Skeletal muscle tissue (tissue), 4 donors: Measurements from ENCODE around the gene CCDC85C. TPM values are rescaled to one million over a fixed set of nuclear protein-coding genes. Genes with fewer than 3 reads are reported as not detected.

Experiments
- H3K27ac ChIP-seq: one replicate; pipeline ENCODE4 v1.7.0; 2013; ENCODE audit warnings: mild to moderate bottlenecking, low read depth, low read length, inconsistent platforms
- H3K27me3 ChIP-seq, 3 donors: one replicate each; pipeline ENCODE4 v1.7.0; 2013; ENCODE audit warnings: low read length in 3 of 3; ENCODE audit not compliant: control insufficient read depth in 3 of 3, insufficient read depth in 3 of 3
- H3K36me3 ChIP-seq, 3 donors: one replicate each; pipeline ENCODE4 v1.7.0; 2013; ENCODE audit warnings: low read length in 3 of 3; ENCODE audit not compliant: control insufficient read depth in 3 of 3, insufficient read depth in 3 of 3
- H3K4me1 ChIP-seq, 3 donors: one replicate each; pipeline ENCODE4 v1.7.0; 2013; ENCODE audit warnings: low read length in 3 of 3, mild to moderate bottlenecking in 3 of 3; ENCODE audit not compliant: control insufficient read depth in 3 of 3, insufficient read depth in 3 of 3
- H3K4me3 ChIP-seq, 3 donors: one replicate each; pipeline ENCODE4 v1.7.0; 2013; ENCODE audit warnings: low read length in 3 of 3
- H3K9ac ChIP-seq, 3 donors: one replicate each; pipeline ENCODE4 v1.7.0; 2013; ENCODE audit warnings: low read length in 3 of 3, mild to moderate bottlenecking in 3 of 3, moderate library complexity in 2 of 3, low read depth in 1 of 3
- H3K9me3 ChIP-seq, 3 donors: one replicate each; pipeline ENCODE4 v1.7.0; 2013; ENCODE audit warnings: low read length in 3 of 3; ENCODE audit not compliant: control insufficient read depth in 3 of 3
- total RNA-seq: library from RNA; depleted of rRNA; stranded (reverse); fragments of >200 nt; gene quantifications from one replicate; pipeline ENCODE4 v1.2.3, GENCODE V29; 2014
- donor health status: Osteomylitis.

CCDC85C gene
- total RNA-seq, 1 donor from 2014 or later: 1.6 TPM

DNA sequence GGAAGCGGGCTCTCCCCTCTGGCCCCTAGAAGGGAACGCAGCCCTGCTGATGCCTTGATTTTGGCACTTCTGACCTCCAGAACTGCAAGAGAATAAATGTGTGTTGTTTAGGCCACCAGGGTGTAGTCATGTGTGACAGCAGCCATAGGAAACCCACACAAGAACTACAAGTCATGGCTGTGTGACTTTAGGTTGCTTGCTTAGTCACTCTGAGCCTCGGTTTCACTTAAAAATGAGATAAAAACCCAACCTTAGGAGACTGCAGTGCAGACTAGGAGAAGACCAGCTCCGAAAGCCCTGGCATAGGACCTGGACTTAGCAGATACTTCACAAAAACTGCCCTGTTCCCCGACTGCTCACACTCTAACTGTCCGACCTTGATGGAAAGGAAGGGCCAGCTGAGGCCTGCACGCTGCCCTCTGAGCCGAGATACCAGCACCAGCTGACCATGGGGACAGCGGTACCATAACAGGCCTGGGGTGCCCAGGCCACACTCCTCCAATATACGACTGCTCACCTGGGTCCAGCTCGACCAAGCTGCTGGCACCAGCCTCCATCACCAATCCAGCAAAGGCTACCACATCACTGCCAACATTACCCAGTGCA is 53.5 kb downstream of the CCDC85C start:
- Histone ChIP-seq H3K9me3 (no peaks in the 10 kb centered on the region), H3K27ac (no peak overlapping the region), H3K4me3 (no peak overlapping the region), H3K4me1 (peaks cover 0 to 26% (median 12%) of the 10 kb centered on the region in 3 donors), H3K36me3 (no peaks in the 10 kb centered on the region), H3K9ac (no peak overlapping the region), H3K27me3 (peaks cover 0 to 7% (median 0%) of the 10 kb centered on the region in 3 donors)

DNA sequence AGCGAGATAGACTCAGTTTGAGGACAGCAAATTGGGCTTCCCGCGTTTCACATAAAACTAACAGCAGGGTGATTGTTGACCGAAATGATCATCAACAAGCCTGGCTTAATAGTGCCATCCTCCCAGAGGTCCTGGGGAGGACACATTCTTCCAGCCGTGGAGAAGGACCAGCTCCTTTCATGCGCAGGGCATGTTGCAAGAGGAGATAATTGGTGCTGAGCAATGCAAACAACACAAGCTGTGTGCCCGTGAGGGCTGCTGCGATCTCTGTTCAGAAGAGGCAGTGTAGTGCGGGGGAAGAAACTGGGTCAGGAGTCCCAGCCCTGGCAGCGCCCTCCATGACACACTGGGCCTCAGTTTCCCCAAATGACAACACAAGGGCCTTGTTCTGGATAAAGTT is 54.3 kb downstream of the CCDC85C start:
- H3K36me3 ChIP-seq: no peaks in the 10 kb centered on the region
- no peaks in the 10 kb centered on the region for H3K9me3 ChIP-seq
- no peak overlapping the region for H3K9ac ChIP-seq
- H3K27ac ChIP-seq: no peak overlapping the region
- H3K4me3 ChIP-seq: no peak overlapping the region
- H3K4me1 ChIP-seq: peaks cover 0 to 21% (median 7%) of the 10 kb centered on the region in 3 donors
- H3K27me3 ChIP-seq: peaks cover 0 to 7% (median 0%) of the 10 kb centered on the region in 3 donors

DNA sequence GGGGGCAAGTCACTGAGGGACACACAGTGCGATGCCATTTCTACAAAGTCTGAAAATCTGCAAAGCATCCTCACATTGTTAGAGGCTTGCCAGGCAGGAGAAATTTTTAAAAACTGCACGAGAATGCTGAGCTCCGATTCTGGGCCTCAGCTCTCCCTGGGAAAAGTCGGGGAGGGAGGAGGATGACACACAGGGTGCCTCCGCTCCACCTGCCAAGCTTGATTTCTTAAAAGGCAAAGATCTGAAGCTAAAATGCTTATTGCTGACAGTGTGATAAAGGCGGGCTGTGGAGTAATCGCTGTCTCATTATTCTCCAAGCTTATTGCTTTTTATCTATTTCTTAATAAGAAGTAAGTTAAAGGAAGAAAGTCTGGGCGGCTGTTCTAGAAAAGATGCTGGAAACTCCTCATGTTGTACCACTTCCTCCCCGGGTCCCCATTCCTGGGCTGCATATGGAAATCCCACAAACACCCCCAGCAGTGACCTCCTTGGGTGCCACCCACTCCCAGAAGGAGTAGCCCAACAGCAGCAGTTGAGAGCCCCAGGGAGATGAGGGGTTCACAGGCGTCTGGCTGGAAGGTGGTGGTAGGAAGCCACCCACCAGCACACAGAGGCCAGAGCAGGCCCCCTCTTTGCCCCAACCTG is 55.0 kb downstream of the CCDC85C start:
- Histone ChIP-seq H3K9me3 (no peaks in the 10 kb centered on the region), H3K4me1 (peaks cover 0 to 14% (median 5%) of the 10 kb centered on the region in 3 donors), H3K27ac (no peak overlapping the region), H3K4me3 (no peak overlapping the region), H3K27me3 (peaks cover 0 to 7% (median 0%) of the 10 kb centered on the region in 3 donors), H3K36me3 (no peaks in the 10 kb centered on the region), H3K9ac (no peak overlapping the region)

DNA sequence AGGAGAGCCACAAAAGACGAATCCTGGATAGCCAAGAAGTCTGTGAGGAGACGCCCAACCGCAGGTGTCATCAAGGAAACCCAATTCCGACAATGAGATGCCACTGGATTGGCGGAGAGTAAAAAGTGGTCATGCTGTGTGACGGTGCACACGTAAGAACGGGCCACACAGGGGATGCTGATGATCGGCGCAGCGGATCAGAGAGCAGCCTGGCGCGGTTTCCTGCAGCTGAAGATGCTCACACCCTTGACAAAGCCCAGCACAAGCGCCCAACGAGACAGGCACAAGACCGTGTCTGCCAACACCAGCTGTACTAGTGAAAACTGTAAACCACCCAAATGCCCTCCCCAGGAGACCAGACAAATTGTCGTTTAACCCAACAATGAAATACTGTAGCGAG is 55.8 kb downstream of the CCDC85C start:
- Histone ChIP-seq H3K27ac (no peak overlapping the region), H3K9ac (no peak overlapping the region), H3K27me3 (peaks cover 0 to 7% (median 0%) of the 10 kb centered on the region in 3 donors), H3K4me3 (no peak overlapping the region), H3K9me3 (no peaks in the 10 kb centered on the region), H3K4me1 (peaks cover 0 to 14% (median 5%) of the 10 kb centered on the region in 3 donors), H3K36me3 (no peaks in the 10 kb centered on the region)

DNA sequence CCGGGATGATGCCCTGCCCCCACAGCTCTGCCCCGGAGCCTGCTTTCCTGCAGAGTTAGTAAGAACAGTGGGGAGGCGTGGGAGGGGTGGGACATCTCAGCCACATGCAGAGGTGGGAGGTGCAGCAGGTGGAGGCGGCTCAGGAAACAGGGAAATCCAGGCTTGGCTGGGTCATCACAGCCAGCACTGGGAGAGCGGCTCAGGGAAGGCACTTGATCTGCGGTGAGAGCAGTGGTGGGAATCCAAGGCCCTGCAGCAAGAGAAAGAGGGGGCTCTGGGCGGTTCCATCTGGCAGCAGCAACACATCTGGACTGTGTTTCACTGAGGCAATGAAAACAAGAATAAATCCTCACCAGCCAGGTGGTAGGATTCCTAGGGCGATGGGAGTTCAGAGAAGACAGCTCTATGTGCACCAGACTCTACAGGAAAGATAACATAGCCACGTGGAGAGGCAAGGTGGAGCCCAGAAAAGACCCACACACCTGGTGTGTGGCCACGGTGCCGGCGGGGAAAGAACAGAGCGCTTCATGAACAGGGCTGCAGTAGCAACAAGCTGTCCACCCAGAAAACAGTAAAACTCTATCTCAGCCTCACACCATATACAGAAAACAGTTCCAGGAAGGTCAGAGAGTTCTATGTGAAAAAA is 57.6 kb downstream of the CCDC85C start:
- no peak overlapping the region for H3K9ac ChIP-seq
- H3K4me3 ChIP-seq: no peak overlapping the region
- H3K27me3 ChIP-seq: peaks cover 0 to 7% (median 3%) of the 10 kb centered on the region in 3 donors
- H3K27ac ChIP-seq: no peak overlapping the region
- H3K4me1 ChIP-seq: peaks cover 0 to 11% (median 9%) of the 10 kb centered on the region in 3 donors
- H3K36me3 ChIP-seq: no peaks in the 10 kb centered on the region
- no peaks in the 10 kb centered on the region for H3K9me3 ChIP-seq

DNA sequence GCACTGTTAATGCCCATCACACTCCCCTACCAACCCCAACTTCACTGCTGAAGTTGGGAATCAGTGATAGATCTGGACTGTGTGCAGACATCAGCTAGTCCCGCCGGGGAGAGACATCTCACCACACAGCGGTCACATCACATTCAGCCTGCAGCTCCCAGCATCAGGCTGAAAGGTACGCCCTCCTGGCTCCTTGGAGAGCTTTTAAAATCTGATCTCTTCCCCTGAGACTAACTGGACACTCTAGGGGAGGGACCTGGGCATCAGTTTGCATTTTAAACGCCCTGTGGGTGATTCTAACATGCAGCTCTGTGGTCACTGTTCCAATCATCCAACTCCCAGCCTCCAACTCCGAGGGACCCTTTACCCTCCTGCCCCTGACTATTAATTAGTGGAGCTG is 58.4 kb downstream of the CCDC85C start:
- H3K36me3 ChIP-seq: no peaks in the 10 kb centered on the region
- H3K27me3 ChIP-seq: peaks cover 0 to 4% (median 3%) of the 10 kb centered on the region in 3 donors
- H3K9ac ChIP-seq: no peak overlapping the region
- no peak overlapping the region for H3K27ac ChIP-seq
- H3K9me3 ChIP-seq: no peaks in the 10 kb centered on the region
- peaks cover 0 to 14% (median 7%) of the 10 kb centered on the region in 3 donors for H3K4me1 ChIP-seq
- no peak overlapping the region for H3K4me3 ChIP-seq

DNA sequence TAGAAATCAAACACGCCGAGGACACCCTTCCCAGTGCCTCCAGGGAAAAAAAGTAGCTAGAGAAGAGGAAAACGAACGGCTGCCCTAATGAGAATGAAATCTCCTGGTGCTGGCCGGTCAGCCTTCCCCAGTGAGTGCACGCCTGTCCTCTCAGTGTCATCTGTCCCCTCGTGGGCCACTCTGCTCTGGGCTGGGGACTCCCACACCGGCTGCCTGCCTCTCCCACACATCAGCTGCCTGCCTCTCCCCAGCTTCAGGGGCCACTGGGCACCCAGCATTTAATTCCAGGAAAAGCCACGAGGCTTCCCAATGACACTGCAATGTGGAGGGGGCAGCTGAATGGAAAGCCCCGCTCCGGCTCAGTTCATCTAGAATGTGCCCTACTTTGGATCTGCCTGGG is 59.0 kb downstream of the CCDC85C start:
- no peak overlapping the region for H3K9ac ChIP-seq
- no peak overlapping the region for H3K27ac ChIP-seq
- no peaks in the 10 kb centered on the region for H3K9me3 ChIP-seq
- H3K4me1 ChIP-seq: peaks cover 0 to 18% (median 7%) of the 10 kb centered on the region in 3 donors
- peaks cover 0 to 4% (median 3%) of the 10 kb centered on the region in 3 donors for H3K27me3 ChIP-seq
- H3K36me3 ChIP-seq: no peaks in the 10 kb centered on the region
- H3K4me3 ChIP-seq: no peak overlapping the region

DNA sequence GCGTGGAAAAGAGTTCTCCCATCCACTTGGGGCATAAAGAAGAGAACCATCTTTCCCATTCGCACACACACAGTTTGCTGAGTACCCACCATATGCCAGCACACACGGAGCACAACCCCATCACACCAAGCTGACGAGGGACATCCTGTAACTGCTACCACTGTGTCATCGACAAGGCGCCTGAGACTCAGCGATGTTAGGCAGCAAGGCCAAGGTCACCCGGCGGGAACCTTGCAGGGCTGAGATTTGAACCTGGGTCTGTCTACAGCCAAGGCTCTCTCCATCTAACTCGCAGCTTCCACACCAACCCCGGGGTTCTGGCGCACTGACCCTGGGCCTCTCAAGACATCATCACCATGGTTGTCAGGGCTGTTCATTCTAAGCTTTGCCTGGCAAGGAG is 60.0 kb downstream of the CCDC85C start:
- H3K4me3 ChIP-seq: no peak overlapping the region
- no peaks in the 10 kb centered on the region for H3K9me3 ChIP-seq
- peaks cover 0 to 18% (median 7%) of the 10 kb centered on the region in 3 donors for H3K4me1 ChIP-seq
- no peak overlapping the region for H3K9ac ChIP-seq
- peaks cover 0 to 3% (median 2%) of the 10 kb centered on the region in 3 donors for H3K27me3 ChIP-seq
- no peaks in the 10 kb centered on the region for H3K36me3 ChIP-seq
- H3K27ac ChIP-seq: no peak overlapping the region

DNA sequence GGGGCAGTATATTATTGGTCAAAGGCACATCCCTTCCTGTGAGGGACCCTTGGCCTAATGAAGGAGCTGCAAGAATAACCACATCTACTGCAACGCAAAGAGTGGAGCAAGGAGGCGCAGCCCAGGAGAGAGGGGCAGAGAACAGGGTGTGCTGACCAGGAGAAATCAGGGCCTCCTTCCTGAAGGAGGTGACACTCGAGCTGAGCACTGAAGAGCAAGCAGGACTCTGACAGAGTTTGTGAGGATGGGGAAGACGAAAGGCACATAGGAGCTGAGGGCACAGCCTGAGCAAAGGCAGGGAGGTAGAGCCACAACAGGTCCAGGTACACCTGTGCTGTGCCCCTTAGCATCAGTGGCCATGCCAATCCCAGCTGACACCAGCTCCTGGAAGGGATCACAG is 60.6 kb downstream of the CCDC85C start:
- peaks cover 0 to 3% (median 0%) of the 10 kb centered on the region in 3 donors for H3K27me3 ChIP-seq
- no peaks in the 10 kb centered on the region for H3K9me3 ChIP-seq
- H3K4me3 ChIP-seq: no peak overlapping the region
- H3K27ac ChIP-seq: no peak overlapping the region
- no peak overlapping the region for H3K9ac ChIP-seq
- H3K36me3 ChIP-seq: no peaks in the 10 kb centered on the region
- H3K4me1 ChIP-seq: peaks cover 0 to 21% (median 12%) of the 10 kb centered on the region in 3 donors

DNA sequence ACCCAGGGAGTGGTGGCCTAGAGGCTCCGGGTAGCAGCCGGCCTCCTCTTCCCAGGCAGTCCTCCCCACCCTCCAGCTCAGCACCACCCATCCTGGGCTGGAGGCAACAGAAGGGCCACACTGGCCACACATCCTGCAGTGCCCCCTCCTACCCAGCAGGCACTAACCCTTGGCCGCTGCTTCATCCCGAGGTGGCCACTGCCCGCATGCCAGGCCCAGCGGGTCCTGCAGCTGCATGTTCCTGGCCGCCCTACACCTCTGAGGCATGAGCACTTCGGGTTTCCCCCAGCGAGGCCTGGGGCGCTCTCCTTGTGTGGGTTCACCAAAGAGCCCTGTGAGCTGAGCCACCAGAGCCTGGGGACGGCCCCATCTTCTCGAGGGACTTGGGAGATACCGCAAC is 61.4 kb downstream of the CCDC85C start:
- H3K9me3 ChIP-seq: no peaks in the 10 kb centered on the region
- no peak overlapping the region for H3K27ac ChIP-seq
- no peak overlapping the region for H3K4me3 ChIP-seq
- no peaks in the 10 kb centered on the region for H3K36me3 ChIP-seq
- peaks cover 0 to 3% (median 0%) of the 10 kb centered on the region in 3 donors for H3K27me3 ChIP-seq
- peaks cover 0 to 28% (median 13%) of the 10 kb centered on the region in 3 donors for H3K4me1 ChIP-seq
- H3K9ac ChIP-seq: no peak overlapping the region
